ENCODE results near the gene SLC22A16. TPM values are rescaled to one million over a fixed set of nuclear protein-coding genes. Genes with fewer than 3 reads are reported as not detected.

Gene SLC22A16
- polyA plus RNA-seq, 1 of the 3 experiments (the other 2 are of a cell fraction): not detected

DNA sequence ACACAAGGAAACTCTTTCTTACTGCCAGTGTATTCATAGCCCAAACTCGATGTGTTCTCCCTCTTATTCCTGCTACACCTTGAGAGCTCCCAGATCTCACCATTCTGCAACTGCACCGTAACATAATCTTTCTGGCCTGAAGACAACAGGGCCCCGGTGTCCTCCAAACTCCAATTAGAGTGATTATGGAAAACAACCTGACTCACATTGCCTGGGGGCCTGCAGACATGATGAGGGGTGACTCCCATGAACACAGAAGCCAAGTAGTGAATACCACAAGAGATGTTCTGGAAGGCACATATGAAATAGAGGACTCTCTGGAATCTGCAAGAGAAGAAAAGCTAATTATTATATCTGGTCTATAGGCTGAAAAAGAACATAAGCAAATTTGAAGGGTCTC lies 19.7 kb downstream of the SLC22A16 start:
- WGBS (ENCODE audit: low lambda C conversion rate): 29% methylated on average over 3 of the region's 3 CpGs
- Histone ChIP-seq H3F3A (replicated peaks; ENCODE audit: insufficient read depth) (no peaks in the 10 kb centered on the region), H3K79me2 (ENCODE audit: insufficient read depth) (no peaks in the 10 kb centered on the region), H3K9me2 (no peaks in the 10 kb centered on the region), H3K4me1 (ENCODE audit: control insufficient read depth in 1 of 2, insufficient read depth in 2 of 2, low read depth in 1 of 2, low read length in 1 of 2) (no peaks in the 10 kb centered on the region), H3K4me3 (ENCODE audit: low read depth in 2 of 2, low read length in 1 of 2) (no peak overlapping the region), H4K20me1 (ENCODE audit: insufficient read depth) (no peaks in the 10 kb centered on the region), H2AFZ (ENCODE audit: low read depth) (no peak overlapping the region), H3K9me3 (no peaks in the 10 kb centered on the region), H3K4me2 (no peak overlapping the region), H3K36me3 (replicated peaks in 1 of 2; ENCODE audit: control insufficient read depth in 1 of 2, insufficient read depth in 2 of 2, low read length in 1 of 2) (no peaks in the 10 kb centered on the region), H3K27ac (ENCODE audit: low read depth in 2 of 2, low read length in 1 of 2) (no peak overlapping the region), H3K27me3 (ENCODE audit: insufficient read depth) (no peaks in the 10 kb centered on the region; the same call in 1 of the 2 replicates), H3K9ac (no peak overlapping the region)
- TF ChIP-seq TAF1 (IDR thresholded peaks at IDR 0.05; ENCODE audit: borderline replicate concordance, low read depth, low read length) (no peak), MEF2A (IDR thresholded peaks at IDR 0.05; ENCODE audit: borderline replicate concordance, low read depth) (no peak), FOXJ3 (CRISPR knock-in tag; IDR thresholded peaks at IDR 0.05) (no peak), PBX3 (IDR thresholded peaks at IDR 0.05) (no peak)
- TF ChIP-seq, protein P1, sequence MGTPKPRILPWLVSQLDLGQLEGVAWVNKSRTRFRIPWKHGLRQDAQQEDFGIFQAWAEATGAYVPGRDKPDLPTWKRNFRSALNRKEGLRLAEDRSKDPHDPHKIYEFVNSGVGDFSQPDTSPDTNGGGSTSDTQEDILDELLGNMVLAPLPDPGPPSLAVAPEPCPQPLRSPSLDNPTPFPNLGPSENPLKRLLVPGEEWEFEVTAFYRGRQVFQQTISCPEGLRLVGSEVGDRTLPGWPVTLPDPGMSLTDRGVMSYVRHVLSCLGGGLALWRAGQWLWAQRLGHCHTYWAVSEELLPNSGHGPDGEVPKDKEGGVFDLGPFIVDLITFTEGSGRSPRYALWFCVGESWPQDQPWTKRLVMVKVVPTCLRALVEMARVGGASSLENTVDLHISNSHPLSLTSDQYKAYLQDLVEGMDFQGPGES (IDR thresholded peaks at IDR 0.05; ENCODE audit: low read depth, low read length): no peak
- CTCF ChIA-PET: interaction anchor here (1.9 kb wide), 1 partner anchor 19 kb away, joined by 7 read pairs; the partner anchor contains the start of gene SLC22A16
- no peak for DNase-seq
- POLR2A ChIA-PET: no interaction called here

DNA sequence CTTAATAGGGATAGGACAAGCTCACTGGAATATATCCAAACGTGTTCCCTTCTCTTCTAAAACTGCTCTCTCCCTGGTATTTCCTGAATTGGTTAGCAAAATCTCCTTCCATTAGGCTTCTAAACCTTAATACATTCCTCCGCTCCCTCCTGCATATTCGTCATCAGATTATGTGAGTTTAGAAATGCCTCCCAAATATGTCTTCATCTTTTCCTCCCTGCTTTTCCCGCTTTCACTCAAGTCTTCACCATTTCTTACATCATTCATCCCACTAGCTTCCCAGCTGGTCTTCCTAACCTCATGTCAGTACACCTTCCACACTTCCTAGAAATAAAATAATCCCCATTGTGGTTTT lies 26.9 kb downstream of the SLC22A16 start:
- TF ChIP-seq FOXM1 (IDR thresholded peaks at IDR 0.05; ENCODE audit: low read depth) (no peak), GATA2 (CRISPR knock-in tag; IDR thresholded peaks at IDR 0.05) (no peak), POLR2AphosphoS5 (IDR thresholded peaks at IDR 0.05; ENCODE audit: low read depth, low read length) (no peak), RCOR1 (IDR thresholded peaks at IDR 0.05; ENCODE audit: low read length) (no peak), FOXJ3 (CRISPR knock-in tag; IDR thresholded peaks at IDR 0.05) (no peak), TEAD4 (IDR thresholded peaks at IDR 0.05; ENCODE audit: borderline replicate concordance, insufficient read depth) (no peak), SMC3 (IDR thresholded peaks at IDR 0.05; ENCODE audit: low read depth, low read length) (no peak), EP300 (IDR thresholded peaks at IDR 0.05; ENCODE audit: borderline replicate concordance in 1 of 2, low read depth in 1 of 2, low read length in 1 of 2) (no peak), PBX3 (IDR thresholded peaks at IDR 0.05) (no peak), TAF1 (IDR thresholded peaks at IDR 0.05; ENCODE audit: borderline replicate concordance, low read depth, low read length) (no peak)
- TF ChIP-seq, protein P2, sequence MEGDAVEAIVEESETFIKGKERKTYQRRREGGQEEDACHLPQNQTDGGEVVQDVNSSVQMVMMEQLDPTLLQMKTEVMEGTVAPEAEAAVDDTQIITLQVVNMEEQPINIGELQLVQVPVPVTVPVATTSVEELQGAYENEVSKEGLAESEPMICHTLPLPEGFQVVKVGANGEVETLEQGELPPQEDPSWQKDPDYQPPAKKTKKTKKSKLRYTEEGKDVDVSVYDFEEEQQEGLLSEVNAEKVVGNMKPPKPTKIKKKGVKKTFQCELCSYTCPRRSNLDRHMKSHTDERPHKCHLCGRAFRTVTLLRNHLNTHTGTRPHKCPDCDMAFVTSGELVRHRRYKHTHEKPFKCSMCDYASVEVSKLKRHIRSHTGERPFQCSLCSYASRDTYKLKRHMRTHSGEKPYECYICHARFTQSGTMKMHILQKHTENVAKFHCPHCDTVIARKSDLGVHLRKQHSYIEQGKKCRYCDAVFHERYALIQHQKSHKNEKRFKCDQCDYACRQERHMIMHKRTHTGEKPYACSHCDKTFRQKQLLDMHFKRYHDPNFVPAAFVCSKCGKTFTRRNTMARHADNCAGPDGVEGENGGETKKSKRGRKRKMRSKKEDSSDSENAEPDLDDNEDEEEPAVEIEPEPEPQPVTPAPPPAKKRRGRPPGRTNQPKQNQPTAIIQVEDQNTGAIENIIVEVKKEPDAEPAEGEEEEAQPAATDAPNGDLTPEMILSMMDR (IDR thresholded peaks at IDR 0.05): no peak
- TF ChIP-seq, protein P3, sequence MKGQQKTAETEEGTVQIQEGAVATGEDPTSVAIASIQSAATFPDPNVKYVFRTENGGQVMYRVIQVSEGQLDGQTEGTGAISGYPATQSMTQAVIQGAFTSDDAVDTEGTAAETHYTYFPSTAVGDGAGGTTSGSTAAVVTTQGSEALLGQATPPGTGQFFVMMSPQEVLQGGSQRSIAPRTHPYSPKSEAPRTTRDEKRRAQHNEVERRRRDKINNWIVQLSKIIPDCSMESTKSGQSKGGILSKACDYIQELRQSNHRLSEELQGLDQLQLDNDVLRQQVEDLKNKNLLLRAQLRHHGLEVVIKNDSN (IDR thresholded peaks at IDR 0.05; ENCODE audit: borderline replicate concordance, low read depth): no peak
- H3F3A ChIP-seq (replicated peaks; ENCODE audit: insufficient read depth): no peaks in the 10 kb centered on the region
- H3K79me2 ChIP-seq (ENCODE audit: insufficient read depth): no peaks in the 10 kb centered on the region
- no peaks in the 10 kb centered on the region for H3K9me3 ChIP-seq
- no peak overlapping the region for H3K9ac ChIP-seq
- no peak overlapping the region for H3K4me2 ChIP-seq
- H3K4me3 ChIP-seq (ENCODE audit: low read depth in 2 of 2, low read length in 1 of 2): no peak overlapping the region
- POLR2A ChIA-PET: no interaction called here
- H4K20me1 ChIP-seq (ENCODE audit: insufficient read depth): no peaks in the 10 kb centered on the region
- H3K9me2 ChIP-seq: no peaks in the 10 kb centered on the region
- no peaks in the 10 kb centered on the region for H3K36me3 ChIP-seq (replicated peaks in 1 of 2; ENCODE audit: control insufficient read depth in 1 of 2, insufficient read depth in 2 of 2, low read length in 1 of 2)
- peaks cover 3% of the 10 kb centered on the region; the same call in 1 of the 2 replicates for H3K27me3 ChIP-seq (ENCODE audit: insufficient read depth)
- no peak overlapping the region for H2AFZ ChIP-seq (ENCODE audit: low read depth)
- no peak for DNase-seq
- CTCF ChIA-PET: interaction anchor here (1.0 to 1.1 kb wide), 2 partner anchors 68 to 410 kb away, joined by 3 read pairs; no protein-coding TSS in a partner anchor
- no peaks in the 10 kb centered on the region for H3K4me1 ChIP-seq (ENCODE audit: control insufficient read depth in 1 of 2, insufficient read depth in 2 of 2, low read depth in 1 of 2, low read length in 1 of 2)
- no peak overlapping the region for H3K27ac ChIP-seq (ENCODE audit: low read depth in 2 of 2, low read length in 1 of 2)
- 53% methylated on average over 4 of the region's 4 CpGs for WGBS (ENCODE audit: low lambda C conversion rate)

All from SK-N-SH (cell line).